Neural progenitor cell (in vitro differentiated cells): Measurements from ENCODE around the gene LRCH3.

Experiments
- EZH2 ChIP-seq: fragments of 200-600 bp; sonication (generic); IDR thresholded peaks from 2 replicates; pipeline ENCODE4 v1.6.1; 2017; ENCODE audit warnings: antibody characterized with exemption, mild to moderate bottlenecking, moderate library complexity
- EZH2phosphoT487 ChIP-seq: fragments of 200-600 bp; sonication (generic); IDR thresholded peaks from 2 replicates; pipeline ENCODE4 v1.6.1; 2017; ENCODE audit warnings: antibody characterized with exemption
- TF ChIP-seq, protein P1 (sequence below): fragments of 200-600 bp; sonication (generic); IDR thresholded peaks from 2 replicates; pipeline ENCODE4 v1.5.1; 2017; ENCODE audit warnings: antibody characterized with exemption, mild to moderate bottlenecking

- TF ChIP-seq, protein P1, sequence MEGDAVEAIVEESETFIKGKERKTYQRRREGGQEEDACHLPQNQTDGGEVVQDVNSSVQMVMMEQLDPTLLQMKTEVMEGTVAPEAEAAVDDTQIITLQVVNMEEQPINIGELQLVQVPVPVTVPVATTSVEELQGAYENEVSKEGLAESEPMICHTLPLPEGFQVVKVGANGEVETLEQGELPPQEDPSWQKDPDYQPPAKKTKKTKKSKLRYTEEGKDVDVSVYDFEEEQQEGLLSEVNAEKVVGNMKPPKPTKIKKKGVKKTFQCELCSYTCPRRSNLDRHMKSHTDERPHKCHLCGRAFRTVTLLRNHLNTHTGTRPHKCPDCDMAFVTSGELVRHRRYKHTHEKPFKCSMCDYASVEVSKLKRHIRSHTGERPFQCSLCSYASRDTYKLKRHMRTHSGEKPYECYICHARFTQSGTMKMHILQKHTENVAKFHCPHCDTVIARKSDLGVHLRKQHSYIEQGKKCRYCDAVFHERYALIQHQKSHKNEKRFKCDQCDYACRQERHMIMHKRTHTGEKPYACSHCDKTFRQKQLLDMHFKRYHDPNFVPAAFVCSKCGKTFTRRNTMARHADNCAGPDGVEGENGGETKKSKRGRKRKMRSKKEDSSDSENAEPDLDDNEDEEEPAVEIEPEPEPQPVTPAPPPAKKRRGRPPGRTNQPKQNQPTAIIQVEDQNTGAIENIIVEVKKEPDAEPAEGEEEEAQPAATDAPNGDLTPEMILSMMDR = no peak
- no peak for TF ChIP-seq EZH2
- no peak for TF ChIP-seq EZH2phosphoT487
These were observed 116.1 kb downstream of the LRCH3 start for GRCh38 chr3:197907196-197907595.
